SW 1271 (cell line): ENCODE data around the gene IL13RA1.
"Not testable (repeated sequence)": the region's sequence is repeated elsewhere in the genome, so short reads cannot be mapped to it uniquely, and the experiment has no call there.

ENCODE experiments used
- DNase-seq, 2 experiments: peaks; one replicate each; lab custom pipeline; 2025; lab: John Stamatoyannopoulos, UW

The IL13RA1 gene

GRCh38 chrX:118729042-118729652 lies 1.7 kb downstream of the IL13RA1 start:
- no peak for DNase-seq

- DNase-seq, result no peak
Measured at GRCh38 chrX:118730500-118731247, 3.3 kb downstream of the IL13RA1 start.

- not testable (repeated sequence) for DNase-seq
Measured at GRCh38 chrX:118732551-118732950, 5.1 kb downstream of the IL13RA1 start.

- no peak for DNase-seq
Measured at GRCh38 chrX:118734909-118735308, 7.5 kb downstream of the IL13RA1 start.

- DNase-seq, result no peak
Measured at GRCh38 chrX:118736394-118737010, 9.1 kb downstream of the IL13RA1 start.

- no peak for DNase-seq
Measured at GRCh38 chrX:118739577-118739976, 12.2 kb downstream of the IL13RA1 start.

GRCh38 chrX:118740276-118740889 lies 13.0 kb downstream of the IL13RA1 start:
- DNase-seq, result no peak

GRCh38 chrX:118742176-118742575 lies 14.8 kb downstream of the IL13RA1 start:
- DNase-seq, result no peak

GRCh38 chrX:118745570-118745969 lies 18.2 kb downstream of the IL13RA1 start:
- no peak for DNase-seq

GRCh38 chrX:118751950-118752783 lies 24.8 kb downstream of the IL13RA1 start:
- DNase-seq, result no peak

GRCh38 chrX:118755633-118756032 lies 28.2 kb downstream of the IL13RA1 start:
- no peak for DNase-seq

GRCh38 chrX:118756101-118756500 lies 28.7 kb downstream of the IL13RA1 start:
- DNase-seq, result no peak

GRCh38 chrX:118758511-118758910 lies 31.1 kb downstream of the IL13RA1 start:
- no peak for DNase-seq

GRCh38 chrX:118760025-118760424 lies 32.6 kb downstream of the IL13RA1 start:
- no peak for DNase-seq

- no peak for DNase-seq
Measured at GRCh38 chrX:118761939-118762707, 34.7 kb downstream of the IL13RA1 start.

GRCh38 chrX:118763489-118763888 lies 36.1 kb downstream of the IL13RA1 start:
- DNase-seq, result no peak

- no peak for DNase-seq
Measured at GRCh38 chrX:118764122-118764521, 36.7 kb downstream of the IL13RA1 start.

- DNase-seq, result no peak
Measured at GRCh38 chrX:118770133-118770760, 42.8 kb downstream of the IL13RA1 start.

- DNase-seq, result no peak
Measured at GRCh38 chrX:118772051-118772450, 44.6 kb downstream of the IL13RA1 start.

- DNase-seq, result no peak
Measured at GRCh38 chrX:118773782-118774181, 46.4 kb downstream of the IL13RA1 start.

GRCh38 chrX:118779581-118779980 lies 52.2 kb downstream of the IL13RA1 start:
- no peak for DNase-seq
